H1 (cell line): ENCODE data around the gene SLC35A2. TPM values are rescaled to one million over a fixed set of nuclear protein-coding genes. Genes with fewer than 3 reads are reported as not detected.

Experiments
- ATF2 ChIP-seq: IDR thresholded peaks from 2 replicates; pipeline ENCODE4 v1.6.1; 2012; ENCODE audit warnings: low read length, inconsistent platforms
- CEBPB ChIP-seq: IDR thresholded peaks from 2 replicates; pipeline ENCODE4 v1.6.1; 2012; ENCODE audit warnings: low read depth, low read length
- CTCF ChIP-seq, 3 experiments: IDR thresholded peaks; 1 replicate in 2 of 3; 2 replicates in 1 of 3; pipeline versions ENCODE4 v1.5.1 to v1.6.1; 2011; ENCODE audit warnings: low read length in 3 of 3, mild to moderate bottlenecking in 3 of 3, inconsistent platforms in 2 of 3, low read depth in 1 of 3, moderate library complexity in 1 of 3; ENCODE audit not compliant: insufficient read depth in 1 of 3; ENCODE audit errors: control extremely low read depth in 1 of 3
- EGR1 ChIP-seq: IDR thresholded peaks from 2 replicates; pipeline ENCODE4 v1.6.1; 2011; ENCODE audit warnings: low read depth, low read length, borderline replicate concordance
- NANOG ChIP-seq: IDR thresholded peaks from 2 replicates; pipeline ENCODE4 v1.6.1; 2011; ENCODE audit warnings: low read length, low read depth, mild to moderate bottlenecking, inconsistent platforms; ENCODE audit not compliant: insufficient read depth, poor library complexity, severe bottlenecking
- NRF1 ChIP-seq: IDR thresholded peaks from 2 replicates; pipeline ENCODE4 v1.6.1; 2011; ENCODE audit warnings: mild to moderate bottlenecking, low read depth, low read length, improper control_type of control experiment
- polyA plus RNA-seq, 7 experiments: library from polyadenylated mRNA; depleted of rRNA in 3 of 7; stranded (reverse) in 5 of 7; unstranded in 2 of 7; fragments of >200 nt in 5 of 7; fragments of 200-250 nt in 2 of 7; gene quantifications; 1 replicate in 5 of 7; 2 replicates in 1 of 7; 4 replicates in 1 of 7; pipeline versions ENCODE4 v1.2.1 to v1.2.3, GENCODE V29; 2011 to 2013; ENCODE audit warnings: missing spikeins in 2 of 7, mixed read lengths in 2 of 7
- total RNA-seq: library from RNA; stranded (reverse); fragmentation: NEBNext Ultra II Directional; extraction: Animal tissue kit (Norgen Biotek cat#: 25700); gene quantifications from 2 replicates; pipeline ENCODE4 v1.2.1, GENCODE V29; 2021

Gene SLC35A2
- total and polyA plus RNA-seq, 2 of the 8 experiments (the other 6 are each of a cell fraction or from before 2014, with no cell fraction given), result 21.4 to 48.3 TPM

- no peak for TF ChIP-seq ATF2
- no peak for TF ChIP-seq NRF1
- TF ChIP-seq CEBPB, result no peak
- no peak for TF ChIP-seq EGR1
- TF ChIP-seq CTCF (IDR thresholded peaks at IDR 0.05; ENCODE audit: control extremely low read depth in 1 of 3, insufficient read depth in 1 of 3, low read depth in 1 of 3, low read length in 3 of 3), result no peak
- TF ChIP-seq NANOG, result no peak
- TF ChIP-seq, all 59 proteins: peak for 0
Measured at GRCh38 chrX:48908600-48908999, 2.8 kb downstream of the SLC35A2 start (continued).
